NT2/D1 (cell line): ENCODE measurements around the gene NCS1.

Source experiments
- SUZ12 ChIP-seq: IDR thresholded peaks from 2 replicates; pipeline ENCODE4 v1.6.1; 2011; ENCODE audit not compliant: insufficient read length, insufficient read depth; ENCODE audit errors: extremely low read depth
- YY1 ChIP-seq: IDR thresholded peaks from 2 replicates; pipeline ENCODE4 v1.6.1; 2011; ENCODE audit not compliant: insufficient read length, insufficient read depth
- ZNF274 ChIP-seq: IDR thresholded peaks from 2 replicates; pipeline ENCODE4 v1.6.1; 2011; ENCODE audit warnings: mild to moderate bottlenecking, low read depth, low read length

- TF ChIP-seq YY1 (no peak), ZNF274 (no peak), SUZ12 (no peak)
Measured at GRCh38 chr9:130226112-130226511, 53.9 kb downstream of the NCS1 start.
